Stimulated activated CD4-positive, alpha-beta T cell treated with anti-CD3 and anti-CD28 coated beads, Interleukin-4, amount 100 ng/mL, for 24 hours (primary cell): Measurements from ENCODE around the gene PDE11A.

Experiments used
- DNase-seq: peaks from one replicate; pipeline ENCODE4 v3.0.0-alpha.2; 2020

The PDE11A gene

GRCh38 chr2:177916342-177916741 lies 156.2 kb downstream of the PDE11A start:
- DNase-seq, result no peak

DNA sequence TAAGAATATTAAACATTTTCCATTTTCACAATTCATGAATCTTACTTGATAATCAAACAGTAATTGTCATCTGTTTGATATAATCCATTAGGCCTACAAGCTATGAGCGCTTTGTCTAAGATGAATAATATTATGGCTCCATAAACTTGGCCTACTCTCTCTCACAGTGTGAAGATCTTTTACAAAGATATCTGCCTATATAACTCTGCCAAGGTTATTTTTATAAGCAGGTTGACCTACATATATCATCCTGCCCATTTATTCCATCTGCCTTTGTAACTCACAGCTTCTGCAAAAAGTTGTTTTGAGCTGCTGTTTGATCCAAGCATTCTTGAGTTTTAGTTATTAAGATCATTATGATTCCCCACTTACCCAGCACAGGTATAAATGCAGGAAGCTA lies 158.3 kb downstream of the PDE11A start:
- DNase-seq, result no peak

DNA sequence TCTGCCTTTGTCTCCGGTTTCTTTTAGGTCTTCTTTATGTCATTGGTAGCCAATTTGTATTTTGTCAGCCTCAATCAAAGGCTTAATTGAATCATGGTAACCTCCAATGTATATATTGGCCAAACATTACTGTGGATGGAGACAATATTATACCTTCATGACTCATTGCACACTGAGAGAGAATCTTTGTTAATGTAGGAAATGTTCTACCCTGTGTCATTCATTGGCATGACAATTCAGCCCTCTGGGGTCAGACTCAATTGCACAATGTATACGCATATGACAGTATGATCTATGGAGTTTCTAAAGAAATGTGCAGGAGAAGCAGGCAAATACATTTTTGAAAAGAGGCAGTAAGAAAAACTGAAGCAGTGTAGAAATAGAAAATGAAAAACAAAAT lies 162.6 kb downstream of the PDE11A start:
- DNase-seq, result no peak

DNA sequence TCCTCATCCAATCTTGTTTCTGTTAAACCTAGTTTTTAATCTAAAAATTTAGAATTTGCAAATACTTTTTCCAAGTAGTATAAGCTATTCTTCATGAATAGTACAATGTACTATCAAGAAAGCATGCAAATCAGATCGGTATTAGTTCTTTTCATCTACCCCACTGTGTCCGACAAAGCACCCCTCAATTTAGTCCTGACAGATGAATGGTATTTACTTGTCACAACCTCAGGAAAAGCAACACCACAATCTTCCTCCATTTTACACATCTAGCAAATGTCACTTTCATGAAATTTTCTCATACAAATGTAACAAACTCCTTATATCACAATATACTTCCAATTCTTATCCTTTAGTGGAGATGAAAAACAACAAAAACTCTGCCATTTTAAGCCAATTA lies 163.8 kb downstream of the PDE11A start:
- no peak for DNase-seq

- no peak for DNase-seq
These were observed 164.4 kb downstream of the PDE11A start for GRCh38 chr2:177908182-177908581.

- DNase-seq, result peak; percentile 59
These were observed 166.4 kb downstream of the PDE11A start for GRCh38 chr2:177906041-177906718.

DNA sequence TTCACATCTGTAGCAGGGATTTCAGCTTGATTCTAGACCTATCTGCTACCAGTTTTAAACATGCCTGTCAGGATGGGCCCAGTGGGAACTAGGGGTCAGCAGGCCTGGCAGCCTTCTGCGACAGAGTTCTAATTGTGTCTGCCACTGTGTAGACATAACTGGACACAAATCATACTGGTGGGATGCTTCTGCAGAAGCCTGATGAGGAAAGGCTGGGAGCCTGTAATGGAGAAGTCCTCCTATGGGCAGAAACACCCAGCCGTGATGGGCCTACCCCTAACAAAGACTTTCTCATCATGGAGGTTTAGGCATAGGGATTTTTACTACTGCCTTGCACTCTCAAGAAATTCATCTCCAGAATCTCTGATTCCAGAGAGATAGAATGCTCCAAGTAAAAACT lies 166.9 kb downstream of the PDE11A start:
- no peak for DNase-seq

- DNase-seq, result no peak
These were observed 170.0 kb downstream of the PDE11A start for GRCh38 chr2:177902395-177903163.

DNA sequence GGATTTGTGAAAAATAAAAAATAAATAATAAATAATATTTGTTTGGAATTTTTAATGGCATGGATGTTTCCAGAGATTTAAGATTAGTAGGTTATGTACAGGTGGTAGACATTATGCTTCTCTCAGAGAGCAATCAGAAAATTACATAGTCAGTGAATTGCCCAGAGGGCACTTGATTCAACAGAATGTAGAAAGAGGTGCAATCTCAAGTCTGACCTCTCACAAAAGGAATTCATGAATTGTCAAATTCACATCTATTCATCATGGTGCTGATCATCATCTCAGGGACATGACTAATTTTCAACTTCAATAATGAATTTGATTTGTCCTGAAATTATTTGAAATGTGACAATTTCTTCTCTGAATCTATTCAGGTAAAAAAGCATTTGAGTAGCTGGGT lies 172.5 kb downstream of the PDE11A start:
- no peak for DNase-seq

DNA sequence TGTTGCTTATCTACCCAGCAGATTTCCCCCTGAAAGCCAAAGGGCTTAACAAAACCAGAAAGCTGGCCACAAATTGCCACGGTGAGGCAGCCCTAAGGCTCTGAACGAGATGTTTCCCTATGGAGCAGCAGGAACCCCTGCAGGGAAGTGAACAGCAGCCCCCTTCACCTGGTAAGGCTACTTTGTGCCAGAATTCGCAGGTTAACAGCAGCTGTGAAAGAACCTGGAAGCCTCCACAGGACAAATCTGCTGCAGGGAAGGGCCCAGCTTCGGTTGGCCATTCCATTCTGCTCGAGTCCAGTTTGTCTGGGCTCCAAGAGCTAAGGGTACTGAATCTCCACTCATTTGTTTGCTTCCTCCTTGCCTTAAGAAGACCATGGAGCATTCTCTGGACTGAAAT lies 175.3 kb downstream of the PDE11A start:
- DNase-seq, result no peak

- DNase-seq, result no peak
These were observed 176.0 kb downstream of the PDE11A start for GRCh38 chr2:177896587-177896986.

DNA sequence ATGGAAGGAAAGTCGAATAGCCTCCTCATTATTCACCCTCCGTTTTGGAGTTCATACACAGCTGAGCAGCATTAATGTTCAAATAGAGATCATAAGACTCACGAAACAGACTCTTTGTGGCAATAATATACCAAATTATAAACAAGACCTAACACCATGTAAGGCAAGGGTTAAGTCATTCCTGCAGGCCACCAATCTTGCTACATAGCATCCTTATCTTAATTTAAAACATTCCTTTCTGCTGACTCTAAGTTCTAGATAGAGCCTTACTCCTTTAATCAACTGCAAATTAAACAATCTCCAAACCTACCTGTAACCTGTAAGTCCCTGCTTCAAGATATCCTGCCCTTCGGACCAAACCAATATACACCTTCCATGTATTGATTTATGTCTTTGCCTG lies 178.0 kb downstream of the PDE11A start:
- no peak for DNase-seq

DNA sequence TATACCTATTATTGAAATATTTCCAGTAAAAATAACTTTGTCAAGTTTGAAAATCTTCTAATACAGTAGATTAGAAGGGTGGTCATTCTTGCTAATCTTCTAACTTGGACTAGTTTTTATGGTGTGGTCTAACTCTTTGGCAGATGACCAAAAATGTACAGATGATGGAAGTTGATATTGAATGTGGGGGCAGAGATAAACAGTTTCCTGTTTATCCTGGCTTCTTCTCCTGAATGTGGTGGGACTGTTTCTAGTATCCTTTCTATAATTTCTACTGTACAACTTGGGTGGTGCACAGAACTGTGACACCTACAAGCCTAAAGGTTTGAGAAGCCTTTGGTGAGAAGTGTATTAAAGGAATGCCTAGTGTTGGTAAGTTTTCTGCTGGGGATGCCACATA lies 178.7 kb downstream of the PDE11A start:
- DNase-seq, result no peak

DNA sequence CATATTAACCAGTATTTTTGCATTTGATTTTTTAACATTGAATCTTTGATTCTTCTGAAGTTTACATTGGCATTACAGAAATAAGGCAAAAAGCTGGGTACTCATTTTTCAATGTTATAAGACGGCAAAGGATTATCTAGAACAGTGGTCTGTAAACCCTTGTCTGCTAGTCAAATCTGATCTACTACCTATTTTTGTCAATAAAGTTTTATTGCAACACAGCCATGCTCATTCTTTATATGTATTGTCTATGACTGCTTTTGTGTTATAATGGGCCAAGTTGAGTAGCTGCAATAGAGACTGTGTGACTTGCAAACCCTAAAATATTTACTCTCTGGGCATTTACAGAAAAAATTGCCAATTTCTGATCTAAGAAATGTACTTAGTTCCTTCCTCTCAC lies 181.0 kb downstream of the PDE11A start:
- DNase-seq, result no peak

DNA sequence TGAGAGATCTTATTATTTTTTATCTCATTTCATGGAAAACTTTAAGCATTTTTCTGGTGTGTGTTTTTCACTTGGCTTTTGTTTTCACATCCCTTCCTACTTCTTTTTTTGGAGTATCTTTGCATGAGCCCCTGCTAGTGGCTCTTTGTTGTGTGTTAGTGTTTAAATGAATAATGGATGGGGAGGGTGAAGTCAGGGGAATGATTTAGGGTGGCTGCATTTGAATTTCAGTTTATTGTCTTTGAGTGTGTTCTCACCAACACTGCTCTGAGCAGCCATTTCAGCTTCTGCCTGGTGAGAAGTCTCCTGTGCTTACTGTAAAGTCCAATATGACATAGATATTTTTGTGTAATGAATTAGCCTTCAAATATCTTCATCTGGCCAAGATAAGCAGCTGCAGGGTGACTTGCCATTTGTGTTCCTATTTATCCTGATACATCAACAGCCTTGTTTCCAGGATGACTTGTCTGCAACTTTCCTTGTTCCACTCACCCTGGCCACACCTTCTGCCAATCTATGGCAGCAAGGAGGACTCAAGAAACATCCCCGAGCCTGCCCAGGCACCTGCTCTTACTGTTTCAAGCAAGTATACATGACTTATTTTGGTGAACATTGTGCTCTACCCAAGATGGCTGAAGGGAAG lies 182.6 kb downstream of the PDE11A start:
- no peak for DNase-seq

DNA sequence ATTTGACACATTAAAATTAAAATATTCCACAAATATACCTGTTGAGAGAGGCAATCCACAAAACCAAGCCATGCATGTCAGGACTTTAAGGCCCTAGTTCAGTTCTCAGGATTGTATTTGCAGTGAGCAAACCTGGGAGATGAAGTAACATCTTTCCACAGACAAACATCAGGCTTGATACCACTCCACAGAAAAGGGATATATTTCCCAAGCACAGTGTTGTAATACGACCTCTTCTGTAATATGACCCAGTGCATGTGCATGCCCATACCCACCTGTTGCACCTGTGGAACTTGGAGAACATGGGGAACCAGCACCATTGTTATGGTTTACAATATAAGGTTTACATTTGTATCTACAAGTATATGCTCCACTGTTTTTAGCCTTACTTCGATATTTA lies 184.0 kb downstream of the PDE11A start:
- DNase-seq, result no peak

DNA sequence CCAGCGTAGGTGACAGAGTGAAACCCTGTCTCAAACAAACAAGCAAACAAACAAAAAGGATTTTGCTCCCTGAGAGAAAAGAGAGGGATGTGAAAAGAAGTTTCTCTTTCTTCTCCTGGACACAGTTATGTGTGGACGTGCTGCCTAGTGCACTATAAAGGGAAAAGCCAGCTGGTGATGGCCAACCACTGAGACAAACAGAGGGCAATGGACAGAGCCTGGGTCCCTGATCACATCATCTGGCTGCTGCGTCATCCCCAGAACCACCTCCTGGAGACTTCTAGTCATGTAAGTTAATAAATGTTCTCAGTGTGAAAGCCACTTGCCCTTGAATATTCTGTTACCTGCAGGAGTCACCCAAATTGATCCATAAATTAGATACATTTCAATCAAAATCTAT lies 184.9 kb downstream of the PDE11A start:
- DNase-seq, result no peak

DNA sequence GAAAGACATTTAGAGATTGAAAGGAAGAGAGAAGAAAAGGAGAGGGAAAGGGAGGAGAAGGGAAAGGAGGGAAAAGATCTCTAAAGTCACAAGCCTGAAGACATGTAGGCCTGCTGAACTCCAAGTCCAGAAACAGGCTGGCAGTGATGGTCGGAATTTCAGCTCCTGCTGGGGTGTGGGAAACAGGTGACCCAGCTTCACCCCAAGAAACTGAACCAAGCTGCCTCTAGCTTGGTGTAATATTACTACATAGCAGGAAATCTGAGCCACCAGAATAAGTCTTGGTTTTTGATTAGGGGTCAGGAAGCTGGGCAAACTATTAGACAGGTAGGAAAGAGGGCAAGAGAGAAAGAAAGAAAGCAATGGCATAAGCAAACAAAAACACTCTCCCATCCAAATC lies 185.8 kb downstream of the PDE11A start:
- no peak for DNase-seq

DNA sequence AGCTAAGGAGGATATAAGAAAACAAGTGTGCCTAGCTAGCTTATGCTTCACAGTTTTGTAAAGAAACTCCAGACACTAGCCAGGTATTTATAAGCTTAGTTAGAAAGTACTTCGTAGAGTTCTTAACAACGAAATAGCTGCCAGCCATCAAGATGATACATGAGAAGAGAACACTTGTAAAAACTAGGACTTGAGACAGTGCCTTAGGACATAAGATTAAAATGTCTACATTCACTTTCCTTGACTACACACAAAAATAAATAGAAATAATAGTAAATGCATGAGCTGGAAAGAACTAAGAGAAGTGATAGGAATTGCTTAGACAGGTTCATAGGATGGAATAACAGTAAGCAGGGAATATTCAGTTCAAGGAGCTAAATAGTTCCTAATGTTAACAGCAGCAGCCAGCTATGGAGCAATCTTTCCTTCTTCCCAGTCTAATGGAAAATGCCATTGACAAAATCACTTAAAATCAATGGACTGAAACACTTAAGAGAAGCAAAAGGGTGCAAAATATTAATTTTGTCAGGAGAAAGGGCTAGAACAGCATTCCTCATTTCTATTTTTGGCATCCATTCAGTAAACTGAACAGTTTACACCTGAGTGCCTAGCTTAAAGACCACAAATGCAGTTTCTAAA lies 186.6 kb downstream of the PDE11A start:
- no peak for DNase-seq

DNA sequence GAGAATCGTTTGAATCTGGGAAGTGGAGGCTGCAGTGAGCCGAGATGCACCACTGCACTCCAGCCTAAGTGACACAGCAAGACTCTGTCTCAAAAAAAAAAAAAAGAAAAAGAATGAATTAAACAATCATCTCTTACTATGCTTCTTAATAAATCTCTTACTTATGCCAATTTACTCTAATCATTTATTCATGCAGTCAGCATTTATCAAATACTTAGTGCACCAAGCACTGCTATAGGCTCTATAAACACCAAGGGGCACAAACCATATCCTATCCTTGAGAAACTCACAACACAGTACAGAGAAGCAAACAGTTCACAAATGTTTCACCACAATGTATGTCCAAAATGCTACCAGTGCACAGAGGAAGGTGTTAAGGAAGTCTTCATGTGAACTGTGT lies 189.4 kb downstream of the PDE11A start:
- DNase-seq, result no peak

GRCh38 chr2:177882501-177882900 lies 190.1 kb downstream of the PDE11A start:
- DNase-seq, result no peak

- DNase-seq, result no peak
These were observed 190.7 kb downstream of the PDE11A start for GRCh38 chr2:177881921-177882320.

DNA sequence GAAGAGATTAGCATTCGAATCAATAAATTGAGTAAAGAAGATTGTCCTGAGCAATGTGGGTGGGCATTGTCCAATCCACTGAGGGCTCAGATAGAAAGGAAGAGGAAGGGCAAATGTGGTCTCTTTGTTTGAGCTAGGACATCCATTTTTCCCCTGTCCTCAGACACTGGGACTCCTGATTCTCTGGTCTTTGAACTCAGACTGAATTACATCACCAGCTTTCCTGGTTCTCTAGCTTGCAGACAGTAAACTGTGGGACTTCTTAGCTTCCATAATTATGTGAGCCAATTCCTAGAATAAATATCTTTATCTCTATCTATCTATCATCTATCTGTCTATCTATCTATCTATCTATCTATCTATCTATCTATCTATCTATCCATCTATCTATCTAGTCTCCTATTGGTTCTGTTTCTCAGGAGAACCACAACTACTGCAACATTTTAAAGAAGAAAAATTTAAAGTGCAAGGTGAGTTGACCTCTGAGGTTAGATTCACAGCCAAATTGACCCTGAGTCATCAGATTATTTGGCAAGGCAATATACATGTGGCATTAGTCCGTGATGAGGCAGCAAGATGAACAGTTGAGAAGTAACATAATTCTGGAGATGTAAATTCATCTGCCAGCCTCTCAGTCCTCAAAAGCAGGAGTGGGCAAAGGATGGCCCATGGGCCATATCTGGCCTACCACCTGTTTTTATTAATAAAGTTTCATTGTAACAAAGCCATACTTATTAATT lies 191.4 kb downstream of the PDE11A start:
- no peak for DNase-seq
